Omental fat pad (tissue), 4 donors: ENCODE measurements around the gene NAP1L5. TPM values are rescaled to one million over a fixed set of nuclear protein-coding genes. Genes with fewer than 3 reads are reported as not detected.

ENCODE experiments used
- ATAC-seq: fragments of 150-250 bp; one replicate; pipeline ENCODE4 v1.9.1; 2016; ENCODE audit warnings: mild to moderate bottlenecking, moderate library complexity; ENCODE audit not compliant: low FRiP score
- DNase-seq: peaks from one replicate; pipeline ENCODE4 v3.0.0-alpha.2; 2019; ENCODE audit warnings: low spot score
- CTCF ChIP-seq, 3 donors: fragments of 450-650 bp; IDR thresholded peaks; one replicate each; pipeline ENCODE4 v1.5.1; 2016 to 2017; ENCODE audit warnings: antibody characterized with exemption in 3 of 3, mild to moderate bottlenecking in 3 of 3, moderate library complexity in 2 of 3
- total RNA-seq, 4 donors: library from RNA; depleted of rRNA; stranded (reverse); fragments of >200 nt; gene quantifications; one replicate each; pipeline ENCODE4 v1.1.0, GENCODE V29; 2016

NAP1L5 gene
- 10 to 100 TPM in 1 of 4 donors, 1 to 10 TPM in 3; 6.8 to 13.7 (median 8.3) TPM for total RNA-seq

- ATAC-seq, result peak; percentile 81
- TF ChIP-seq CTCF (IDR thresholded peaks at IDR 0.05), result no peak
- DNase-seq, result no peak
Measured at GRCh38 chr4:88697588-88698329, at the start of gene NAP1L5. TSS of gene NAP1L5 (minus strand) at chr4:88697829. CDS start at chr4:88697754, 75 bp downstream.

- TF ChIP-seq CTCF (IDR thresholded peaks at IDR 0.05), result no peak
- no peak for DNase-seq
- ATAC-seq, result no peak
Measured at GRCh38 chr4:88747351-88747750, 49.7 kb upstream of the NAP1L5 start.

GRCh38 chr4:88746206-88746605, 48.6 kb upstream of the NAP1L5 start:
- DNase-seq, result no peak
- no peak for ATAC-seq

GRCh38 chr4:88745581-88746163, 48.0 kb upstream of the NAP1L5 start:
- no peak for TF ChIP-seq CTCF (IDR thresholded peaks at IDR 0.05)
- no peak for DNase-seq
- no peak for ATAC-seq

More at GRCh38 chr4:88746206-88746605, 48.6 kb upstream of the NAP1L5 start:
- TF ChIP-seq CTCF (IDR thresholded peaks at IDR 0.05), result no peak

GRCh38 chr4:88745175-88745574, 47.5 kb upstream of the NAP1L5 start:
- no peak for DNase-seq
- TF ChIP-seq CTCF (IDR thresholded peaks at IDR 0.05), result no peak
- ATAC-seq, result no peak

- TF ChIP-seq CTCF (IDR thresholded peaks at IDR 0.05), result no peak
- no peak for ATAC-seq
Measured at GRCh38 chr4:88744609-88745008, 47.0 kb upstream of the NAP1L5 start.

GRCh38 chr4:88743696-88744095, 46.1 kb upstream of the NAP1L5 start:
- no peak for ATAC-seq
- no peak for DNase-seq
- TF ChIP-seq CTCF (IDR thresholded peaks at IDR 0.05), result no peak

More at GRCh38 chr4:88744609-88745008, 47.0 kb upstream of the NAP1L5 start:
- no peak for DNase-seq
